ENCODE measurements around the gene FAM174B.

Gene FAM174B

DNA sequence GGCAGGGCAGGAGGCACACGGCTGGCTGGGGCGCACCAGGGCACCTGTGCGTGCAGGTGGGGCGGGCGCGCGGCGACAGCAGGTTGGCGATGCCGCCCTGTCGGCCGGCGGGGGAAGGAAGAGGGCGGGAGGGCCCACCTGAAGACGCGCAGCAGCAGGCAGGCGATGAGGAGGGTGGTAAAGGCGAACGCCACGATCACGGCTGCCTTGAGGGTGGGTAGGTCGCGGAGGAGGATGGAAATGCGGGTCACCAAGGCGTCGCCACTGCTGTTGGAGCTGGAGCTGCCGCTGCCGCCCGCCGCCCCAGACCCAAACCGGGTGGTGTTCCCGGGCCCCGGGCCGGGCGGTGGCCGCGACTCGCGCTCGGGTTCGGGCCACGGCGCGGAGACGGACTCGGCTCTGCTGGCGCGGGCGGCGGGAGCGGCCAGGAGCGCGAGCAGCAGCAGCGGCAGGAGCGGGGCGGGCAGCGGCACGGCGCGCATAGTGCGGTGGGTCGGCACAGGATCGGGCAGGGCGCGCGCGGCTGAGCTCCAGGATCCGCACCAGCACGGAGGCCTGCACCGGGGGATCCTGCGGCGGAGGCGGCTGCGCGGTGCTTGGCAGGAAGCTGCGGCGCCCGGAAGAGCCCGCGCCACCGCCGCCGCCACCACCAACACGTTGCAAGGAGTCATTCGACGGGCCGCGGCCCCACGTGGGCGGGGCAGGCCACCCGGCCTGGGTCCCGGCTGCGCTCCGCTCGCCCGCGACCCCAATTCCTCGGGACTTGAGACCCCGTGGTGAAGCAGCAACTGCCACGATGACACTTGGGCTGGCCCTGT is at the start of gene FAM174B:
TSS of gene FAM174B (minus strand) at position 598 of the 818 bp plus-strand sequence.
- no peak for DNase-seq

DNA sequence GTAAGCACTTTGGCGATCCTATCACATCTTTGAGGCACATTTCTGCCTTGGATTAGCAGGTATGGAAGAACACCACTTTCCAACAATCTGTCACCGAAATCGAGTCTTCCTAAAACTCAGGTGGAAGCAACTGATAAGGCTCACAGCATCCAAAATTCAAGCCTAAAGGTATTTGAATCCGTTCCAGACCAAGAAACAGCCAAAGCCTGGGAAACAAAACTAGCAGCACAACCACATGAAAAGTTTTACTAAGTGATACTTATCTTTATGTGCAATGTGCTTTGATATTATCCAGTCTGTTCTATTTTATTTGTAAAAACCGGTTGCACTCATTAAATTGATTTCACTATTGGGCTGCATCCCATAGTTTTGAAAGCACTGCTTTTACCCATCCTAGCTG is 40.5 kb upstream of the FAM174B start:
- no peak for DNase-seq

- DNase-seq, result no peak
These were observed 38.2 kb upstream of the FAM174B start for GRCh38 chr15:92693691-92694331.

DNA sequence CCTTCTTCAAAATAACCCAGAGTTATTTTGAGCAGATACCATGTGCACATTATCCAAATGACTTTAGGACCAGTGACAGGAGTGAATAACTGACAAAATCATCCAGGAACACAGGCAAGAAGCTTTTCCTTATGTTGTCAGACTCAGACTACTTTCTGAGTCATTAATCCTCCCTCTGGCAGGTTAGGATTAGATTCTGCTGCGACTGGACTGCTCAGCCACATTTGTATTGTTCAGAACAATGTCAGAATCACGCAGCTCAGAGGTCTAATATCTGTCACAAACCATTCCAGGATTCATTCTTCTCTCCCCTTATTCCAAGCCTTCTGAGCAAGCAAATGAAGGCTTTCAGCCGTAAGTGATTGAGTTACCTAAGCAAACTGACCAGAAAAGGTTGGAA is 34.8 kb upstream of the FAM174B start:
- DNase-seq, result no peak

DNA sequence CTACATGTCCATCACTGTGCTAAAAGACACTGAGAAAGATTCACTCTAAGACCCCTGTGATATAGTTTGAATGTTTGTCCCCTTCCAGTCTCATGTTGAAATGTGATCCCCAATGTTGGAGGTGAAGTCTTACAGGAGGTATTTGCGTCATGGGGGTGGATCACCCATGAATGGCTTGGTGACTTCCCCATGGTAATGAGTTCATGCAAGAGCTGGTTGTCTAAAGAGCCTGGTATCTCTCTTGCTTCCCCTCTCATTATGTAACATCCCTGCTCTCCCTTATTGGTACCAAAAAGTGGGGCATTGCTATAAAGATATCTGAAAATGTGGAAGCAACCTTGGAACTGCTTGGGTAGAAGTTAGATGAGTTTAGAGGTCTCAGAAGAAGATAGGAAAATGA is 32.2 kb upstream of the FAM174B start:
- DNase-seq, result no peak

DNA sequence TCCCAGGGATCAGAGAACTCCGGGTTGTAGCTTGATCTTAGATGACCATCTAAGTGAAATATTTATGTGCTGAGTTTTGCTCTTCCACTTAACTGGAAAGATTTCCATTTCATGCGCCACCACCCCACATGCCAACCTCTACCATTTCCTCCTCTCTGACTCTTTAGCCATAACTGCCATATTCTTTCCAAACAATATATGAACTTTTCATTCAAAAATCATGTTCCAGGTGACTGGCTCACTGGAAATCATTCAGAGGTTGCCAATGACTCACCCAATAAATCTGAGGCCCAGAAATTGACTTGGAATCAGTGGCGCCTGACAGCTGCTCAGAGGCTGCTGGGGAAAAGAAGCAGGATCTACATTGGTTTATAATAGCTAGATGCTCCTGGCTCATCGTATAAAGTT is 31.6 kb upstream of the FAM174B start:
- no peak for DNase-seq

GRCh38 chr15:92683511-92683834 is 27.9 kb upstream of the FAM174B start:
- DNase-seq, result no peak

GRCh38 chr15:92682741-92683510 is 27.4 kb upstream of the FAM174B start:
- DNase-seq, result no peak

- no peak for DNase-seq
These were observed 25.6 kb upstream of the FAM174B start for GRCh38 chr15:92681141-92681631.

DNA sequence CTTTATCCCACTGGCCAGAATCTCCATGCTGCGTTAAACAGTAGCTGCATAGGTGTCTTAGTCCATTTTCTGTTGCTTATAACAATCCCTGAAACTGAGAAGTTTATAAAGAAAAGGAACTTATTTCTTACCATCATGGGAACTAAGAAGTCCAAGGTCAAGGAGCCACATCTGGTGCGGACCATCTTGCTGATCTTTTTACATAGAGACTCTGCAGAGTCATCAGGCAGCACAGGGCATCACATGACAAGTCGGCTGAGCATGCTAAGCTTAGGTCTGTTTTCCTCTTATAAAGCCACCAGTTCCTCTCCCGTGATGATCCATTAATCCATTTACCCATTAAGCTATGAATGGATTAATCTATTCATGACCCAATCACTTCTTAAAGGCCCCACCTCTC is 22.4 kb upstream of the FAM174B start:
- DNase-seq, result no peak

- no peak for DNase-seq
These were observed 21.0 kb upstream of the FAM174B start for GRCh38 chr15:92676561-92676960.

DNA sequence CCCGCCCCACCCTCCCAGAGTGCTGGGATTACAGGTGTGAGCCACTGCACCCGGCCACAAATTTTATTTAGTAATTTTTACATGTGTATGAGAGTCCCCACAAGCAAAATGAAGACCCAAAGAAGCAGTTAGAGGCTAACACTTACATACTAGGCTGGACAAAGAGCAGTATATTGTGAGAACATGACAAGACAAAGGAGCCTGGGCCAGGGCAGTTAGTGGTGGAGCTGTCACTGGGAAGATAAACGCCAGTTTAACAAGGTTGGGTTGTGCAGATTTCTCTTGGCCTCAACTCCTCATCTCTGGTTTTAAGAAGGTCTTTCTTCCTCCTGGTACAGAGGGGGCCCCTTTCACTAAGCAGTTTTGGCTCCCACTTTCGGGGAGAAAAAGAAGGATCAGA is 19.9 kb upstream of the FAM174B start:
- DNase-seq, result no peak

GRCh38 chr15:92674347-92674746 is 18.8 kb upstream of the FAM174B start:
- no peak for DNase-seq

GRCh38 chr15:92672102-92672501 is 16.5 kb upstream of the FAM174B start:
- no peak for DNase-seq

DNA sequence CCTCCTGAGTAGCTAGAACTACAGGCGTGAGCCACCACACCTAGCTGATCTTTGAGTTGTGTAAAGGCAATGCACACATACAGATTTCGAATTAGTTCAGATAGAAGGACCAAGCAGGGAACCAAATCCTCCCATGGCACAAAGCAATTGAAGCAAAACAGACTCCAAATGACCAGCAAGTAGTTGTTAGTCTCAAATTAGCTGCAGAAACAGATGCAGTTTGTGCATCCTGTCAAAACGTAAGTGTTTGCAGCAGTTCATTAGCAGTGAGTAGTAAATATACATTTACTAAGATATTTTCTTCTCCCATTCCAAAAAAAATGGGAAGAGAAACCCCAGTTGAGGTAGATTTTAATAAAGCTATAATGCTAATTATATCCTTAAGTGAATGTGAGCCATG is 15.8 kb upstream of the FAM174B start:
- DNase-seq, result no peak

DNA sequence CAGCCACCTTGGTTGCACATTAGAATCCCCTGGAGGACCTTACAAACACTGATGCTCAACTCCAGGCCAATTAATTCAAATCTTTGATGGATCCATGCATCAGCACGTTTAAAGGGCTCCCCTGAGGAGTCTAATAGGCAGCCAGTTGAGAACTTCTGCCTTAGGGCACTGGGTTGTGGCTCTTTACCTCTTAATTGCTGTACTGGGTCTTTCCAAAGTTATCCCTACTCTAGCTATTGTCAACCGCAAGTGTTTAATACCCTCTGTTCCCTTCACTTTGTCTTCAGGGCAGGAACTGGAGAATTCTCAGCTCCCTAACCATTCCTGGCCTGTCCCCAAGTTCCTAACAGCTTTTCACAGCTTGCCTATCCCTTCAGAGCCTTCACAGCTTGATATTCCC is 15.0 kb upstream of the FAM174B start:
- DNase-seq, result no peak

- DNase-seq, result no peak
These were observed 13.9 kb upstream of the FAM174B start for GRCh38 chr15:92669432-92669831.

DNA sequence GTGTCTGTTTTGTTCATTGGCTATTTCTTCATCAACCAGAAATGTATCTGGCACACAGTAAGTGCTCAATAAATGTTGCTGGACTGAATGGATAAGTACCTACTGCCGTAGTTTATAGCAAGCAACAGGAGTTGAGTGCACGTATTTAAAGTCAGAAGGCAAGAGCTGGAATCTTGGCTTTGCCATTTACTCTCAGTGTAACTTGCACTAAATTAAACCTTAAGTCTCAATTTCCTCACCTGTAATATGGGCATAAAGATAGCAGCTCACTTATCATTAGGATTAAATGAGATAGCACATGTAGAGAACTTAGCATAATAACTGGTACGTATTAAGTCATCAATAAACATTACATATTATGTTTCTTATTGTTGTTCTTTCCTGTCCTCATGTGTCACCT is 13.0 kb upstream of the FAM174B start:
- no peak for DNase-seq

DNA sequence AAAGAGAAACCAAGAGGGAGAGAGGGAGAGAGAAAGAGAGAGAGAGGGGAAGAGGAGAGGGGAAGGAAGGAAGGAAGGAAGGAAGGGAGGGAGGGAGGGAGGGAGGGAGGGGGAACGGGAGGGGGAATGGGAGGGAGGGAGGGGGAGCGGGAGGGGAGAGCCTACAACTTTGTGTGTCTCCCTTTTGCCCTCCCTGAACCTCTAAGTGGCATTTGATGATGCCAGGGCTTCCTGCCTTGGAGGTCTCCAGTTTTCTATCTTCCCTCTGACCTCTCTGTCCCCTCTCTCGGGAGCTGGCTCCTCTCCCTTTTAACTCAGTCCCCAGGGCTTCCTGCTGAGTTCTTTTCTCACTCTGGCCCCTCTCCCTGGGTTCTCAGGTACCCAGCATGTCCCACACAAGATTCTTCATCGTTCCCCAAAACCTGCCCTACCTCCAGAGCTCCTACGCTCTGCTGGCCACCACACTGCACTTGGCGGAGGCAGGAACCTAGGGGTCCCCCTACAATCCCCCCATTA is 12.5 kb upstream of the FAM174B start:
- DNase-seq, result no peak

- DNase-seq, result no peak
These were observed 11.8 kb upstream of the FAM174B start for GRCh38 chr15:92667287-92667904.

DNA sequence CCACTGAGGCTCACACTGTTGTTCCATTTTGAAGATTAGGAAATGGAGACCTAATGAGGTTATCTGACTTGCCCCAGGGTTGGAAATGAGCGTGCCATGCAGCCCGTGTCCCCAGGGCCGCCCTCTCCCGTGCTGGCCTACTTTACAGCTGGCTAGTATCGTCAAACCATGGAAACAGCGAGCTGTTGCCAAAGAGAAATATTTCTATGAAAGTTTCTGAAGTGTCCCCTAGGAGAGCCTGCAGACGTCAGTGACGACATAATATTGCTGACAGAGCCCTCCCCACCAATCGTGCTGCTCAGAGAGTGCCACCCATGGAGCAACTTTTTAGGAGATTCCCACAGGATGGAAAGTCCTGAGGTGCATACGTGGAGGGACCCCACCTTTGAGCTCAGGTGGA is 11.2 kb upstream of the FAM174B start:
- no peak for DNase-seq

- DNase-seq, result no peak
These were observed 9.6 kb upstream of the FAM174B start for GRCh38 chr15:92665100-92665555.

All from KG1 (cell line).